Ureter (tissue), 1 donor: ENCODE results near the gene TSHZ2. TPM values are rescaled to one million over a fixed set of nuclear protein-coding genes. Genes with fewer than 3 reads are reported as not detected.

Source experiments
- DNase-seq: peaks from one replicate; pipeline ENCODE4 v3.0.0-alpha.2; 2020; ENCODE audit warnings: low spot score
- total RNA-seq: library from RNA; stranded (reverse); gene quantifications from one replicate; pipeline ENCODE4 v1.2.4, GENCODE V29; 2023
- donor health status: DM: yes; HTN: yes; CAD: no.

TSHZ2 gene
- total RNA-seq, 1 donor from 2014 or later, result 23.3 TPM

- no peak for DNase-seq
Measured at GRCh38 chr20:53068241-53068640, 96.1 kb downstream of the TSHZ2 start.

GRCh38 chr20:53069132-53069531 lies 97.0 kb downstream of the TSHZ2 start:
- DNase-seq, result no peak

- DNase-seq, result no peak
Measured at GRCh38 chr20:53070224-53070623, 98.1 kb downstream of the TSHZ2 start.

- no peak for DNase-seq
Measured at GRCh38 chr20:53070706-53071392, 98.7 kb downstream of the TSHZ2 start.

GRCh38 chr20:53071833-53072232 lies 99.7 kb downstream of the TSHZ2 start:
- DNase-seq, result no peak

- DNase-seq, result no peak
Measured at GRCh38 chr20:53072923-53073579, 100.9 kb downstream of the TSHZ2 start.

- no peak for DNase-seq
Measured at GRCh38 chr20:53073636-53074415, 101.7 kb downstream of the TSHZ2 start.

- DNase-seq, result no peak
Measured at GRCh38 chr20:53074811-53075314, 102.7 kb downstream of the TSHZ2 start.

- DNase-seq, result no peak
Measured at GRCh38 chr20:53076668-53077067, 104.5 kb downstream of the TSHZ2 start.

- DNase-seq, result no peak
Measured at GRCh38 chr20:53077373-53078205, 105.4 kb downstream of the TSHZ2 start.

GRCh38 chr20:53078761-53079160 lies 106.6 kb downstream of the TSHZ2 start:
- no peak for DNase-seq

GRCh38 chr20:53079261-53079691 lies 107.1 kb downstream of the TSHZ2 start:
- no peak for DNase-seq

GRCh38 chr20:53079828-53080686 lies 107.9 kb downstream of the TSHZ2 start:
- DNase-seq, result no peak

- DNase-seq, result no peak
Measured at GRCh38 chr20:53080687-53080962, 108.5 kb downstream of the TSHZ2 start.

GRCh38 chr20:53080969-53081871 lies 109.1 kb downstream of the TSHZ2 start:
- peak; percentile 67 for DNase-seq

GRCh38 chr20:53081916-53082863 lies 110.0 kb downstream of the TSHZ2 start:
- DNase-seq, result no peak

- no peak for DNase-seq
Measured at GRCh38 chr20:53083411-53083810, 111.3 kb downstream of the TSHZ2 start.

GRCh38 chr20:53084408-53084997 lies 112.3 kb downstream of the TSHZ2 start:
- no peak for DNase-seq
